Fibroblast of mammary gland (primary cell): Measurements from ENCODE around the gene FOXO3.
"Not testable (repeated sequence)": the region's sequence is repeated elsewhere in the genome, so short reads cannot be mapped to it uniquely, and the experiment has no call there.

Experiments
- DNase-seq: peaks from one replicate; pipeline ENCODE4 v3.0.0-alpha.2; 2010; ENCODE audit warnings: low read depth
- H3K4me3 ChIP-seq: 2 replicates; pipeline ENCODE4 v1.5.1; 2011; ENCODE audit warnings: low read depth, mild to moderate bottlenecking, low read length, moderate library complexity; ENCODE audit not compliant: control insufficient read depth
- CTCF ChIP-seq: conservative IDR thresholded peaks from 2 replicates; pipeline ENCODE4 v1.5.1; 2011; ENCODE audit warnings: low read depth, low read length, inconsistent platforms; ENCODE audit not compliant: control insufficient read depth, insufficient read depth

The FOXO3 gene

GRCh38 chr6:108556250-108556649 is 4.5 kb upstream of the FOXO3 start:
- no peak for DNase-seq
- no peak for TF ChIP-seq CTCF
- no peak overlapping the region for H3K4me3 ChIP-seq

DNA sequence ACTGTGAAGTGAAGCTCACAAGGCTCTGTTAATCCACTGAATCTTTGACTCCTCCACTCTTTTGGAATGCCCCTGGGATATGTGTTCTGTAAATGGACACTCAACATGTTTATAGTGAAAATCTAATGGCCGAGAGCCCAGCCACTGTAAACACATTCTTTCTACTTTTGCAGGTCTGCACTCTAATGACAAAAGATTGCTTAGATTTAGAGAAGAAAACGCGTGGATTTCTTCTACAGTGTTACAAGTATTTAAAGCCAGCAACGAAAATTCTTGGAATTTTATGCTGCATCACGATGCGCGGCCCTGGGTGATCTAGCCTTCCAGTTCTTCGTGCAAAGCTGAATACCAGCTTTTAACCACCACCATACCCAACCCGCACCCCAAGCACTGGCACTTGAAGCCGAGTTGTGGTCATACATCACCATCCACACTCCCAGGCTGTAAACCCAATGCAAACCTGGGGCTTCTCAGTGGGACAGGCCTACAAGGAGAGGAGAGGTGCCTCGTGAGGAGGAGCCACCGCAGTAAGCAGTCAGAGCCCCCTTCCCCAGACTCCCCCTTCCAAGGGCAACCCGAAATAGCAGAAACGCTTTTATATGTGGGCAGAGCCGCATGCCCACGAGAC is 3.7 kb upstream of the FOXO3 start:
- peak overlapping the region; percentile 90 for H3K4me3 ChIP-seq
- TF ChIP-seq CTCF = no peak
- DNase-seq = no peak

DNA sequence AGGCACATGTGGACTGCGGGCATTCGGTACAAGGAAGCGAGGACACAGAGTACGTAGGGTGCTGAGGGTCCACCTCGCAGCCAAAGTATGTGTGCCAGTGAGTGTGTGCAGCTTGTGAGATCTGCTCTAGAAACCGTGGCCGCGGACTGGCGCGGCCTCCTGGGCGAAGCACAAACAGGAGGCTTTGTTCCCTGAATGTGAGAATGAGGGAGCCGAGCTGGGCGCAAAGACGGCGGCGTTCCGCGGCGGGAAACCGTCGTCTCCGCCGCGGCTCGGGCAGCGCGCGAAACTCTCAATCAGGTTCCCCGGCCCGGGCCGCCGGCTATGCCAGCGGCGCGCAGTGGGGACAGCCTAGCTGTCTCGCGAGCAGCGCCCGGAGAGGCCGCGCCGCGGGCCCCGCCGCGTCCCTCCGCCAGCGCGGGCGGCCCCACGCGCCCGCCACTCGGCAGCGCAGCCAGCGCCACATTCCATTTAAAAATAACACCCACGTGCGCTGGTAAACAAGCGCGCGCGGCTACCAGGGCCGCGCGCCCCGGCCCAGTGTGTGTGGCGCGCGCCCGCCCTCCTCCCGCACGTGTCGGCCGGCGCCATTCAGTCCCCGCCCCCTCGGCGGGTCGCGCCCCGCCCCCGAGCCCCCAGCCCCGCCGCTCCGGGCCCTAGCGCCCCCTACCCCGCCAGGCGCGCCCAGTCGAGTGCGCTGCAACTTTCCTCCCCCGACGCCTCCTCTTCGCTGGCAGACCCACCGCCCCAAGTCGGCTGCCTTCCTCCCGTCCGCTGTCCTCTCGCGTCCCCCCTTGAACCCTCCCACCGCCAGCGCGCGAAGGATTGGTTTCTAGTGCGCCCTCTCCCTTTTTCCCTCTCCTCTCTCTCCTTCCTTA is 3.0 kb upstream of the FOXO3 start:
- DNase-seq = peak; percentile 57
- peak overlapping the region; percentile 90 for H3K4me3 ChIP-seq
- TF ChIP-seq CTCF = no peak

- H3K4me3 ChIP-seq = peak overlapping the region; percentile 90
- peak; percentile 99 for DNase-seq
- TF ChIP-seq CTCF = no peak
Measured at GRCh38 chr6:108558372-108559096, 2.2 kb upstream of the FOXO3 start.

GRCh38 chr6:108559097-108559883 is 1.4 kb upstream of the FOXO3 start:
- DNase-seq = peak; percentile 73
- H3K4me3 ChIP-seq = peak overlapping the region; percentile 90
- no peak for TF ChIP-seq CTCF

DNA sequence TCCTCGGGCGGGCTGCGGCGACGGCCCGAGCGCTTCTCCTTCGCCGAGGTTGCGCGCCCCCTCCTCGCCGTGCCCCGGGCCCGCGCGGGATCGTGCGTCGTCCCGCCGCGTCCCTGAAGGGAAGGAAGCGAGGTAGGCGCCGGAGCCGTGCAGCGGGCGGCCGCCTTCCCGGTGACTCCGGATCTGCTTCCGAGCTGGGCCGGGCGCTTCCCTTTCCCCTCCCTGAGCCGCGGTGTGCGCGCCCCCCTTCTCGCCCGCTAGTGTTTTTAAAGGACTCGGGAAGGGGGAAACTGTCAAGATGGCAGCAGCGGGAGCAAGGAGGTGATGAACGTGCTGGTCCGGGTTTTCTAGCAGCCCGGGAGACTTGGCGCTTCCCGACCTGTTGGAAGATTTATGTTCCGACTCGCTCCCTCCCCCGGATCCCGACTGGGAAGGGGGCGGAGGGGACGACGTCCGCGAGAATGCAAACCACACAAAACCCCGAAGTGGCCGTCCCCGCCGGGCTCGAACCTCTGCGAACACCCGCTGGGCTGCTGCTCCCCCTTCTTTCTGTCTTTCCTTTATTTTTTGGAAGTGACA is 744 bp upstream of the FOXO3 start:
- H3K4me3 ChIP-seq = peak overlapping the region; percentile 75
- no peak for TF ChIP-seq CTCF
- DNase-seq = peak; percentile 80

DNA sequence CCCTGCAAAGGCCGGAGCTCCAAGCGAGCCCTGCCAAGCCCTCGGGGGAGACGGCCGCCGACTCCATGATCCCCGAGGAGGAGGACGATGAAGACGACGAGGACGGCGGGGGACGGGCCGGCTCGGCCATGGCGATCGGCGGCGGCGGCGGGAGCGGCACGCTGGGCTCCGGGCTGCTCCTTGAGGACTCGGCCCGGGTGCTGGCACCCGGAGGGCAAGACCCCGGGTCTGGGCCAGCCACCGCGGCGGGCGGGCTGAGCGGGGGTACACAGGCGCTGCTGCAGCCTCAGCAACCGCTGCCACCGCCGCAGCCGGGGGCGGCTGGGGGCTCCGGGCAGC is 561 bp downstream of the FOXO3 start:
- peak overlapping the region; percentile 92 for H3K4me3 ChIP-seq
- DNase-seq = not testable (repeated sequence)
